HG02885 (cell line): ENCODE measurements around the gene F12.
A peak's percentile ranks its signal among the peaks of the same experiment; 100 is the strongest.
"Not testable (repeated sequence)": the region's sequence is repeated elsewhere in the genome, so short reads cannot be mapped to it uniquely, and the experiment has no call there.

Source experiments
- ATAC-seq: cut with Tn5 transposase; IDR thresholded peaks from one replicate; pipeline ENCODE4 v1.9.1; 2021; ENCODE audit warnings: mild to moderate bottlenecking; ENCODE audit not compliant: unreplicated experiment, poor library complexity

Gene F12

GRCh38 chr5:177360740-177361139, 48.6 kb downstream of the F12 start:
- ATAC-seq = not testable (repeated sequence)

GRCh38 chr5:177359860-177360259, 49.5 kb downstream of the F12 start:
- ATAC-seq = no peak

GRCh38 chr5:177359451-177359851, 49.9 kb downstream of the F12 start:
- no peak for ATAC-seq

- no peak for ATAC-seq
Measured at GRCh38 chr5:177358370-177358819, 51.0 kb downstream of the F12 start.

- ATAC-seq = peak; percentile 93
Measured at GRCh38 chr5:177357459-177358351, 51.7 kb downstream of the F12 start, which contains the start of gene RGS14. RGS14 (plus strand) TSS chr5:177357924; CDS start chr5:177358025, 101 bp downstream.

GRCh38 chr5:177357146-177357458, 52.3 kb downstream of the F12 start:
- ATAC-seq = no peak

GRCh38 chr5:177356746-177357145, 52.6 kb downstream of the F12 start:
- no peak for ATAC-seq

GRCh38 chr5:177355868-177356168, 53.5 kb downstream of the F12 start:
- no peak for ATAC-seq

- no peak for ATAC-seq
Measured at GRCh38 chr5:177355162-177355867, 54.0 kb downstream of the F12 start.

- no peak for ATAC-seq
Measured at GRCh38 chr5:177354711-177355110, 54.7 kb downstream of the F12 start.

GRCh38 chr5:177354256-177354655, 55.1 kb downstream of the F12 start:
- ATAC-seq = no peak

GRCh38 chr5:177353093-177353492, 56.3 kb downstream of the F12 start:
- no peak for ATAC-seq
